Adrenal gland (tissue), 12 donors: ENCODE measurements around the gene CCDC6. TPM values are rescaled to one million over a fixed set of nuclear protein-coding genes. Genes with fewer than 3 reads are reported as not detected.

Source experiments
- DNase-seq, 7 donors: peaks; one replicate each; pipeline ENCODE4 v3.0.0-alpha.2; 2019 to 2020
- H3K27ac ChIP-seq, 5 donors: fragments of 200-600 bp; sonication (generic) in 4 of 5; 1 replicate in 3 of 5; 2 replicates in 2 of 5; pipeline versions ENCODE4 v1.5.1 to v1.8.0; 2016 to 2020; ENCODE audit warnings: mild to moderate bottlenecking in 1 of 5
- H3K27me3 ChIP-seq: fragments of 200-600 bp; 2 replicates; pipeline ENCODE4 v1.8.0; 2021
- H3K36me3 ChIP-seq, 2 donors: fragments of 200-600 bp; replicated peaks in 1 of 2; 1 replicate in 1 of 2; 2 replicates in 1 of 2; pipeline versions ENCODE4 v1.5.1 to v1.8.0; 2018 to 2022
- H3K4me1 ChIP-seq, 2 donors: fragments of 200-600 bp; replicated peaks in 1 of 2; 1 replicate in 1 of 2; 2 replicates in 1 of 2; pipeline versions ENCODE4 v1.5.1 to v1.8.0; 2018 to 2021
- H3K4me3 ChIP-seq, 4 donors: fragments of 200-600 bp; sonication (generic) in 3 of 4; one replicate each; pipeline ENCODE4 v1.5.1; 2016 to 2018
- H3K9me3 ChIP-seq, 3 donors: fragments of 200-600 bp; sonication (generic) in 1 of 3; replicated peaks in 1 of 3; 1 replicate in 2 of 3; 2 replicates in 1 of 3; pipeline versions ENCODE4 v1.5.1 to v1.8.0; 2016 to 2021
- CTCF ChIP-seq, 6 experiments: fragments of 450-650 bp in 4 of 6; fragments of 200-600 bp in 2 of 6; sonication (generic) in 1 of 6; IDR thresholded peaks; 1 replicate in 5 of 6; 2 replicates in 1 of 6; pipeline versions ENCODE4 v1.5.1 to v1.8.0; 2016 to 2021; ENCODE audit warnings: antibody characterized with exemption in 6 of 6, mild to moderate bottlenecking in 2 of 6, moderate library complexity in 1 of 6
- POLR2A ChIP-seq, 2 donors: fragments of 450-650 bp; IDR thresholded peaks; one replicate each; pipeline ENCODE4 v1.6.1; 2017; ENCODE audit warnings: antibody characterized with exemption in 2 of 2, mild to moderate bottlenecking in 2 of 2, moderate library complexity in 1 of 2
- WGBS, 4 donors: extraction: QIAGEN DNeasy Blood & Tissue Kit in 2 of 4; methylation state at CpG; one replicate each; pipeline versions ENCODE4 v1.1.5 to v1.1.7; 2013 to 2017; 5-methylcytosine and 5-hydroxymethylcytosine counted together
- intact Hi-C, 2 donors: fragments of 100-400 bp; cut with DNase I; formaldehyde crosslinking; loops; one replicate each; pipeline versions ENCODE4 v1.14.1 to v1.15.0; 2022 to 2023
- polyA plus RNA-seq, 3 donors: library from polyadenylated mRNA; stranded (reverse); fragments of 200-250 nt in 2 of 3; fragments of 350-450 nt in 1 of 3; fragmentation: Illumina TruSeq in 1 of 3; extraction: RNeasy Lipid Tissue Mini Kit (QIAGEN cat#74804) in 1 of 3; gene quantifications; one replicate each; pipeline ENCODE4 v1.2.3, GENCODE V29; 2013 to 2014
- total RNA-seq, 9 donors: library from RNA; depleted of rRNA in 4 of 9; stranded (reverse); fragments of >200 nt in 4 of 9; fragments of 120-200 nt in 1 of 9; fragmentation: NEBNext Ultra II Directional in 1 of 9; extraction: Animal tissue kit (Norgen Biotek cat#: 25700) in 1 of 9; gene quantifications; one replicate each; pipeline versions ENCODE4 v1.1.0 to v1.2.4, GENCODE V29; 2013 to 2023
- donor health status: healthy with polysubstance abuse.
- donor health status: Bipolar disorder and iron deficiency.
- donor health status: DM: yes; HTN: yes; CAD: no.
- donor health status: DM: no; HTN: no; CAD: no.
- donor health status: DM: no; HTN: no; CAD: no.
- donor health status: DM: yes; HTN: yes; CAD: no.

The CCDC6 gene
- total and polyA plus RNA-seq, 12 donors: 7.1 to 53.3 (median 32.9) TPM

GRCh38 chr10:59814878-59815277 is 91.5 kb downstream of the CCDC6 start:
- no peak for TF ChIP-seq CTCF (IDR thresholded peaks at IDR 0.05)
- TF ChIP-seq POLR2A (IDR thresholded peaks at IDR 0.05): no peak
- Histone ChIP-seq H3K27ac (no peak overlapping the region), H3K9me3 (no peaks in the 10 kb centered on the region), H3K4me1 (peaks cover 4 to 24% of the 10 kb centered on the region in 2 donors), H3K27me3 (no peaks in the 10 kb centered on the region), H3K4me3 (no peak overlapping the region), H3K36me3 (peaks cover 0 to 31% of the 10 kb centered on the region in 2 donors)
- DNase-seq: no peak
- intact Hi-C loops: no loop called here
- WGBS, 4 donors: 93 to 98% (median 94%) methylated on average over 3 of the region's 3 CpGs

- H3K27me3 ChIP-seq: no peaks in the 10 kb centered on the region
- H3K36me3 ChIP-seq: peaks cover 0 to 31% of the 10 kb centered on the region in 2 donors
- H3K4me3 ChIP-seq: no peak overlapping the region
- WGBS, 4 donors: 51 to 76% (median 68%) methylated on average over 7 of the region's 7 CpGs
- peaks cover 4 to 33% of the 10 kb centered on the region in 2 donors for H3K4me1 ChIP-seq
- no peak for DNase-seq
- TF ChIP-seq POLR2A (IDR thresholded peaks at IDR 0.05) (no peak), CTCF (IDR thresholded peaks at IDR 0.05) (no peak)
- H3K9me3 ChIP-seq: no peaks in the 10 kb centered on the region
- intact Hi-C loops: no loop called here
- H3K27ac ChIP-seq: peak overlapping the region in 2 of 5 donors; percentile 21 to 46
Observed at GRCh38 chr10:59812519-59813122, 93.7 kb downstream of the CCDC6 start.

GRCh38 chr10:59809644-59809974 is 96.7 kb downstream of the CCDC6 start:
- H3K4me3 ChIP-seq: no peak overlapping the region
- no peaks in the 10 kb centered on the region for H3K27me3 ChIP-seq
- H3K27ac ChIP-seq: no peak overlapping the region
- no peak for DNase-seq
- peaks cover 4 to 30% of the 10 kb centered on the region in 2 donors for H3K4me1 ChIP-seq
- TF ChIP-seq CTCF (IDR thresholded peaks at IDR 0.05) (peak in 1 of 6 experiments; percentile 17), POLR2A (IDR thresholded peaks at IDR 0.05) (no peak)
- H3K36me3 ChIP-seq: peaks cover 0 to 55% of the 10 kb centered on the region in 2 donors
- H3K9me3 ChIP-seq: no peaks in the 10 kb centered on the region
- intact Hi-C loops: loop anchor here (2.0 to 5.0 kb wide), 2 partner anchors 181 to 182 kb away; no protein-coding TSS in a partner anchor
- 94 to 100% (median 97%) methylated on average over 2 of the region's 2 CpGs for WGBS, 4 donors

- Histone ChIP-seq H3K9me3 (no peaks in the 10 kb centered on the region), H3K4me3 (no peak overlapping the region), H3K4me1 (peaks cover 4 to 27% of the 10 kb centered on the region in 2 donors), H3K27me3 (no peaks in the 10 kb centered on the region), H3K36me3 (peaks cover 0 to 60% of the 10 kb centered on the region in 2 donors), H3K27ac (no peak overlapping the region)
- 59 to 70% (median 65%) methylated on average over 5 of the region's 5 CpGs for WGBS, 4 donors
- peak; percentile 82 to 95 (median 89) for DNase-seq
- TF ChIP-seq POLR2A (IDR thresholded peaks at IDR 0.05) (no peak), CTCF (IDR thresholded peaks at IDR 0.05) (peak; percentile 49 to 89 (median 82))
- intact Hi-C loops: loop anchor here (2.0 to 5.0 kb wide), 2 partner anchors 180 to 182 kb away; no protein-coding TSS in a partner anchor
Observed at GRCh38 chr10:59808896-59809643, 97.3 kb downstream of the CCDC6 start.
